ENCODE measurements around the gene REPS2.

DNA sequence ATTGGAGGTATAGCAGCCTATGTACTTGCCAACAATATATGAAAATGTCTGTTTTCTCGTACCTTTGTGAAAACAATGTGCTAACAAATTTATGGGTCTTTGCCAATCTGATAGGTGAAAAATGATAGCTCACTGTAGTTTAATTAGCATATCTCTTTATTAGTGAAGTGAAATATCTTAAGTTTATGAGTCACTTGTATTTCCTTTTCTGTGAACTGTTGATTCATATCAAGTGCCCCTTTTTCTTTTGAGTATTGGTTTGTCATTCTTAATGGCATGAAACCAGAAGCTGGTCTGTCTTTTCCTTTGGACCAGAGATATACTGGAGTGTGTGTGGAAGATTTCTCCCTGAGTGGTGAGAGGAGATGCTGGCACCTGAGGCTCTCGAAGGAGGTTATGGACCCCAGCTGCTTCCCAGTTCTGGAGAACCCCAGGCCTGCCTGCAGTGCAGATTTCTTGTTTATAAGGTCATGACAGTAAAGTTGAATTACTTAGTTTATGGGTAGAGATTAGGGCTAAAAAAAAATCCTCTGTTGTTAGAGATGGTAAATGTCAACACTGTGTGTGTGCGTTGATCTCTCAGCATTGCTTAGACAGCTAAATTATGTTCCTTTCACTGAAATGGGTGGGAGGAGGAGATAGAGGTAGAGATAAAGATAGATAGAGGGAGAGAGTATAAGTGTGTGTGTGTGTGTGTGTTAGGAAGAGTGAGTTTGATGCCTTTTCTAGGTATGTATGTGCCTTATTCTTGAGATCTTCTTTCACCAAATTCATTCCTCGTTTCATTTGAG, 89.9 kb downstream of the REPS2 start:
- TF ChIP-seq EZH2 (IDR thresholded peaks at IDR 0.05; ENCODE audit: insufficient read depth, low read length) = no peak
- TF ChIP-seq, protein P1, sequence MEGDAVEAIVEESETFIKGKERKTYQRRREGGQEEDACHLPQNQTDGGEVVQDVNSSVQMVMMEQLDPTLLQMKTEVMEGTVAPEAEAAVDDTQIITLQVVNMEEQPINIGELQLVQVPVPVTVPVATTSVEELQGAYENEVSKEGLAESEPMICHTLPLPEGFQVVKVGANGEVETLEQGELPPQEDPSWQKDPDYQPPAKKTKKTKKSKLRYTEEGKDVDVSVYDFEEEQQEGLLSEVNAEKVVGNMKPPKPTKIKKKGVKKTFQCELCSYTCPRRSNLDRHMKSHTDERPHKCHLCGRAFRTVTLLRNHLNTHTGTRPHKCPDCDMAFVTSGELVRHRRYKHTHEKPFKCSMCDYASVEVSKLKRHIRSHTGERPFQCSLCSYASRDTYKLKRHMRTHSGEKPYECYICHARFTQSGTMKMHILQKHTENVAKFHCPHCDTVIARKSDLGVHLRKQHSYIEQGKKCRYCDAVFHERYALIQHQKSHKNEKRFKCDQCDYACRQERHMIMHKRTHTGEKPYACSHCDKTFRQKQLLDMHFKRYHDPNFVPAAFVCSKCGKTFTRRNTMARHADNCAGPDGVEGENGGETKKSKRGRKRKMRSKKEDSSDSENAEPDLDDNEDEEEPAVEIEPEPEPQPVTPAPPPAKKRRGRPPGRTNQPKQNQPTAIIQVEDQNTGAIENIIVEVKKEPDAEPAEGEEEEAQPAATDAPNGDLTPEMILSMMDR (IDR thresholded peaks at IDR 0.05; ENCODE audit: insufficient read depth, low read depth, low read length) = no peak

All from astrocyte (in vitro differentiated cells and primary cell).